Measurements from ENCODE around the gene FAF2. TPM values are rescaled to one million over a fixed set of nuclear protein-coding genes. Genes with fewer than 3 reads are reported as not detected.

FAF2 gene
- total RNA-seq, 1 experiment from 2014 or later: 32.9 TPM

DNA sequence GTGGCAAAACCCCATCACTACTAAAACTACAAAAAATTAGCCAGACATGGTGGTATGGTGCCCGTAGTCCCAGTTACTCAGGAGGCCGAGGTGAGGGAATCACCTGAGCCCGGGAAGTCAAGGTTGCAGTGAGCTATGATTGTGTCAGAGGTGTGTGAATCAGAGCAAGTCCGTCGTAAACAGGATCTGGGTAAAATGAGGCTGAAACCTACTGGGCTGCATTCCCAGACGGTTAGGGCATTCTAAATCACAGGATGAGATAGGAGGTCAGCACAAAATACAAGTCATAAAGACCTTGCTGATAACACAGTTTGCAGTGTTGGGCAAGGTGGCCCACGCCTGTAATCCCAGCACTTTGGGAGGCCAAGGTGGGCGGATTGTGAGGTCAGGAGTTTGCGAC, 29.9 kb upstream of the FAF2 start:
- TF ChIP-seq, protein P1, sequence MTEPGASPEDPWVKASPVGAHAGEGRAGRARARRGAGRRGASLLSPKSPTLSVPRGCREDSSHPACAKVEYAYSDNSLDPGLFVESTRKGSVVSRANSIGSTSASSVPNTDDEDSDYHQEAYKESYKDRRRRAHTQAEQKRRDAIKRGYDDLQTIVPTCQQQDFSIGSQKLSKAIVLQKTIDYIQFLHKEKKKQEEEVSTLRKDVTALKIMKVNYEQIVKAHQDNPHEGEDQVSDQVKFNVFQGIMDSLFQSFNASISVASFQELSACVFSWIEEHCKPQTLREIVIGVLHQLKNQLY (CRISPR knock-in tag; IDR thresholded peaks at IDR 0.05): no peak
- TF ChIP-seq ZNF121 (CRISPR knock-in tag; IDR thresholded peaks at IDR 0.05): no peak
- no peak for TF ChIP-seq ZNF396 (CRISPR knock-in tag; IDR thresholded peaks at IDR 0.05; ENCODE audit: borderline replicate concordance)
- TF ChIP-seq, protein P2, sequence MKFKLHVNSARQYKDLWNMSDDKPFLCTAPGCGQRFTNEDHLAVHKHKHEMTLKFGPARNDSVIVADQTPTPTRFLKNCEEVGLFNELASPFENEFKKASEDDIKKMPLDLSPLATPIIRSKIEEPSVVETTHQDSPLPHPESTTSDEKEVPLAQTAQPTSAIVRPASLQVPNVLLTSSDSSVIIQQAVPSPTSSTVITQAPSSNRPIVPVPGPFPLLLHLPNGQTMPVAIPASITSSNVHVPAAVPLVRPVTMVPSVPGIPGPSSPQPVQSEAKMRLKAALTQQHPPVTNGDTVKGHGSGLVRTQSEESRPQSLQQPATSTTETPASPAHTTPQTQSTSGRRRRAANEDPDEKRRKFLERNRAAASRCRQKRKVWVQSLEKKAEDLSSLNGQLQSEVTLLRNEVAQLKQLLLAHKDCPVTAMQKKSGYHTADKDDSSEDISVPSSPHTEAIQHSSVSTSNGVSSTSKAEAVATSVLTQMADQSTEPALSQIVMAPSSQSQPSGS (CRISPR knock-in tag; IDR thresholded peaks at IDR 0.05; ENCODE audit: borderline replicate concordance, low read depth): no peak
- no peak for TF ChIP-seq ZNF263 (CRISPR knock-in tag; IDR thresholded peaks at IDR 0.05; ENCODE audit: low read depth)
- TF ChIP-seq, protein P3, sequence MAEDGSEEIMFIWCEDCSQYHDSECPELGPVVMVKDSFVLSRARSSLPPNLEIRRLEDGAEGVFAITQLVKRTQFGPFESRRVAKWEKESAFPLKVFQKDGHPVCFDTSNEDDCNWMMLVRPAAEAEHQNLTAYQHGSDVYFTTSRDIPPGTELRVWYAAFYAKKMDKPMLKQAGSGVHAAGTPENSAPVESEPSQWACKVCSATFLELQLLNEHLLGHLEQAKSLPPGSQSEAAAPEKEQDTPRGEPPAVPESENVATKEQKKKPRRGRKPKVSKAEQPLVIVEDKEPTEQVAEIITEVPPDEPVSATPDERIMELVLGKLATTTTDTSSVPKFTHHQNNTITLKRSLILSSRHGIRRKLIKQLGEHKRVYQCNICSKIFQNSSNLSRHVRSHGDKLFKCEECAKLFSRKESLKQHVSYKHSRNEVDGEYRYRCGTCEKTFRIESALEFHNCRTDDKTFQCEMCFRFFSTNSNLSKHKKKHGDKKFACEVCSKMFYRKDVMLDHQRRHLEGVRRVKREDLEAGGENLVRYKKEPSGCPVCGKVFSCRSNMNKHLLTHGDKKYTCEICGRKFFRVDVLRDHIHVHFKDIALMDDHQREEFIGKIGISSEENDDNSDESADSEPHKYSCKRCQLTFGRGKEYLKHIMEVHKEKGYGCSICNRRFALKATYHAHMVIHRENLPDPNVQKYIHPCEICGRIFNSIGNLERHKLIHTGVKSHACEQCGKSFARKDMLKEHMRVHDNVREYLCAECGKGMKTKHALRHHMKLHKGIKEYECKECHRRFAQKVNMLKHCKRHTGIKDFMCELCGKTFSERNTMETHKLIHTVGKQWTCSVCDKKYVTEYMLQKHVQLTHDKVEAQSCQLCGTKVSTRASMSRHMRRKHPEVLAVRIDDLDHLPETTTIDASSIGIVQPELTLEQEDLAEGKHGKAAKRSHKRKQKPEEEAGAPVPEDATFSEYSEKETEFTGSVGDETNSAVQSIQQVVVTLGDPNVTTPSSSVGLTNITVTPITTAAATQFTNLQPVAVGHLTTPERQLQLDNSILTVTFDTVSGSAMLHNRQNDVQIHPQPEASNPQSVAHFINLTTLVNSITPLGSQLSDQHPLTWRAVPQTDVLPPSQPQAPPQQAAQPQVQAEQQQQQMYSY (CRISPR knock-in tag; IDR thresholded peaks at IDR 0.05): no peak
- TF ChIP-seq ZBTB21 (CRISPR knock-in tag; IDR thresholded peaks at IDR 0.05; ENCODE audit: borderline replicate concordance): no peak
- no peak for TF ChIP-seq TEAD1 (CRISPR knock-in tag; IDR thresholded peaks at IDR 0.05)
- no peak for TF ChIP-seq CREM (CRISPR knock-in tag; IDR thresholded peaks at IDR 0.05)
- TF ChIP-seq, protein P4, sequence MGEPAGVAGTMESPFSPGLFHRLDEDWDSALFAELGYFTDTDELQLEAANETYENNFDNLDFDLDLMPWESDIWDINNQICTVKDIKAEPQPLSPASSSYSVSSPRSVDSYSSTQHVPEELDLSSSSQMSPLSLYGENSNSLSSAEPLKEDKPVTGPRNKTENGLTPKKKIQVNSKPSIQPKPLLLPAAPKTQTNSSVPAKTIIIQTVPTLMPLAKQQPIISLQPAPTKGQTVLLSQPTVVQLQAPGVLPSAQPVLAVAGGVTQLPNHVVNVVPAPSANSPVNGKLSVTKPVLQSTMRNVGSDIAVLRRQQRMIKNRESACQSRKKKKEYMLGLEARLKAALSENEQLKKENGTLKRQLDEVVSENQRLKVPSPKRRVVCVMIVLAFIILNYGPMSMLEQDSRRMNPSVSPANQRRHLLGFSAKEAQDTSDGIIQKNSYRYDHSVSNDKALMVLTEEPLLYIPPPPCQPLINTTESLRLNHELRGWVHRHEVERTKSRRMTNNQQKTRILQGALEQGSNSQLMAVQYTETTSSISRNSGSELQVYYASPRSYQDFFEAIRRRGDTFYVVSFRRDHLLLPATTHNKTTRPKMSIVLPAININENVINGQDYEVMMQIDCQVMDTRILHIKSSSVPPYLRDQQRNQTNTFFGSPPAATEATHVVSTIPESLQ (CRISPR knock-in tag; IDR thresholded peaks at IDR 0.05): no peak
- TF ChIP-seq NFYB (CRISPR knock-in tag; conservative IDR thresholded peaks at IDR 0.05; ENCODE audit: low read depth): no peak
- no peak for TF ChIP-seq MYBL2 (CRISPR knock-in tag; IDR thresholded peaks at IDR 0.05)
- TF ChIP-seq FOXP1 (CRISPR knock-in tag; IDR thresholded peaks at IDR 0.05; ENCODE audit: borderline replicate concordance): no peak
- TF ChIP-seq, protein P5, sequence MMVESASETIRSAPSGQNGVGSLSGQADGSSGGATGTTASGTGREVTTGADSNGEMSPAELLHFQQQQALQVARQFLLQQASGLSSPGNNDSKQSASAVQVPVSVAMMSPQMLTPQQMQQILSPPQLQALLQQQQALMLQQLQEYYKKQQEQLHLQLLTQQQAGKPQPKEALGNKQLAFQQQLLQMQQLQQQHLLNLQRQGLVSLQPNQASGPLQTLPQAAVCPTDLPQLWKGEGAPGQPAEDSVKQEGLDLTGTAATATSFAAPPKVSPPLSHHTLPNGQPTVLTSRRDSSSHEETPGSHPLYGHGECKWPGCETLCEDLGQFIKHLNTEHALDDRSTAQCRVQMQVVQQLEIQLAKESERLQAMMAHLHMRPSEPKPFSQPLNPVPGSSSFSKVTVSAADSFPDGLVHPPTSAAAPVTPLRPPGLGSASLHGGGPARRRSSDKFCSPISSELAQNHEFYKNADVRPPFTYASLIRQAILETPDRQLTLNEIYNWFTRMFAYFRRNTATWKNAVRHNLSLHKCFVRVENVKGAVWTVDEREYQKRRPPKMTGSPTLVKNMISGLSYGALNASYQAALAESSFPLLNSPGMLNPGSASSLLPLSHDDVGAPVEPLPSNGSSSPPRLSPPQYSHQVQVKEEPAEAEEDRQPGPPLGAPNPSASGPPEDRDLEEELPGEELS (CRISPR knock-in tag; IDR thresholded peaks at IDR 0.05): no peak
- TF ChIP-seq, protein P6, sequence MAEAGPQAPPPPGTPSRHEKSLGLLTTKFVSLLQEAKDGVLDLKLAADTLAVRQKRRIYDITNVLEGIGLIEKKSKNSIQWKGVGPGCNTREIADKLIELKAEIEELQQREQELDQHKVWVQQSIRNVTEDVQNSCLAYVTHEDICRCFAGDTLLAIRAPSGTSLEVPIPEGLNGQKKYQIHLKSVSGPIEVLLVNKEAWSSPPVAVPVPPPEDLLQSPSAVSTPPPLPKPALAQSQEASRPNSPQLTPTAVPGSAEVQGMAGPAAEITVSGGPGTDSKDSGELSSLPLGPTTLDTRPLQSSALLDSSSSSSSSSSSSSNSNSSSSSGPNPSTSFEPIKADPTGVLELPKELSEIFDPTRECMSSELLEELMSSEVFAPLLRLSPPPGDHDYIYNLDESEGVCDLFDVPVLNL (CRISPR knock-in tag; IDR thresholded peaks at IDR 0.05; ENCODE audit: borderline replicate concordance, low read depth): no peak
- TF ChIP-seq SOX15 (CRISPR knock-in tag; IDR thresholded peaks at IDR 0.05): no peak
- no peak for TF ChIP-seq NR2C2 (CRISPR knock-in tag; IDR thresholded peaks at IDR 0.05)
- TF ChIP-seq SMAD3 (CRISPR knock-in tag; IDR thresholded peaks at IDR 0.05; ENCODE audit: borderline replicate concordance): no peak
- no peak for TF ChIP-seq SP1 (CRISPR knock-in tag; conservative IDR thresholded peaks at IDR 0.05)
- peaks cover 43% of the 10 kb centered on the region for H3K9me3 Mint-ChIP-seq
- ChIA-PET CTCF (interaction anchor here (0.7 to 3.4 kb wide), 2 partner anchors 30 to 160 kb away, joined by 3 to 45 read pairs; partner anchors contain the start of gene FAF2), POLR2A (no interaction called here)
- no peak for ATAC-seq
- H3K36me3 Mint-ChIP-seq: peaks cover 23% of the 10 kb centered on the region
- no peak overlapping the region for H3K4me3 Mint-ChIP-seq
- peaks cover 51% of the 10 kb centered on the region for H3K27me3 Mint-ChIP-seq (ENCODE audit: low read depth)
- H3K4me1 Mint-ChIP-seq: peaks cover 6% of the 10 kb centered on the region; the same call in 1 of the 2 replicates
- DNase-seq (ENCODE audit: low spot score): no peak
- H3K27ac Mint-ChIP-seq: no peak overlapping the region
